Stimulated activated CD8-positive, alpha-beta memory T cell treated with anti-CD3 and anti-CD28 coated beads, Interleukin-7, amount 100 ng/mL, for 48 hours (primary cell): ENCODE data around the gene HBD.

Source experiments
- DNase-seq, 2 donors: peaks; one replicate each; pipeline ENCODE4 v3.0.0-alpha.2; 2020; ENCODE audit warnings: low read depth in 1 of 2; ENCODE audit errors: extremely low read depth in 1 of 2

Gene HBD

DNA sequence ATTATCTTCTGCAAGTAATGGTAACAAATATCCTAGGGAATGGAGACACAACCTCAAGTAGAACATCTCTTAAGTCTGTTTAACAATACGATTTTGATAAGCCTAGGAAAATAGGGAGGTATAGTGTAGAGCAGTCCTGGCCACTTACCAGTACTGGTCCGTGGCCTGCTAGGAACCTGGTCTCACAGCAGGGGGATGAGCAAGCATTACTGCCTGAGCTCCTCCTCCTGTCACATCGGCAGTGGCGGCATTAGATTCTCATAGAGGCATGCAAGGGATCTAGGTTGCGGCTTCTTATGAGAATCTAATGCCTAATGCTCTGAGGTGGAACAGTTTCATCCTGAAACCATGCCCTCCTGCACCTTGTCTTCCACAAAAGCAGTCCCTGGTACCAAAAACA lies 38.2 kb downstream of the HBD start:
- no peak for DNase-seq

DNA sequence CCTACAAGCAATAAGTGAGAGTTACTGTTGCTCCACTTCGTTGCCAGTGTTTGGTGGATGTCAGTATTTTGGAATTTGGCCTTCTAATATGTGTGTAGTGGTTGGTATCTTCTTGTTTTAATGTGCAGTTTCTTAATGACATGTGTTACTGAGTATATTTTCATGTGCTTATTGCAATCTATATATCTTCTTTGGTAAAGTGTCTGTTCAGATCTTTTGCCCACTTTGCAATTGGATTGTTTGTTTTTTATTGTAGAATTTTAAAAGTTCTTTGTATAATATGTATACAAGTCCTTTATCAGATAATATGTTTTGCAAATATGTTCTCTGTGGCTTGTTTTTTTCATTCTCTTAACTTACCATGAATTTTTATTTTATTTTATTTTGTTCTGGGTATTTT lies 41.5 kb downstream of the HBD start:
- DNase-seq: no peak

DNA sequence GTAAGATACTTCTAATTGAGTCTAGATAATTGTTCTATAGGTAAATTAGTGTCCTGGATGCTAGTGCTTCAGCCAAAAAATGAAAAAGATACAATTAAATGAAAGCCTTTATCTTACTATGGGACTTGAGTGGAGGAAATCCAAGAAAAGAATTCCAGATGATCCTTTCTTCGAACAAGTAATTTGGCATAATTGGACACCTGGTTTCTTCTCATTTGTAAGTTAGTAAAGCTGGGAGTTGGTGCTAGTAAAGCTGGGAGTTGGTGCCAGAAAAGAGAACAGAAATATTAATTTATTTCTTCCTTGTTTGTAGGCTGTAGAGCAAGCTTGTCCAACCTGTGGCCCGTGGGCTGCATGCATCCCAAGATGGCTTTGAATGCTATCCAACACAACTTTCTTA lies 46.1 kb downstream of the HBD start:
- no peak for DNase-seq
